Fibroblast of skin of left quadriceps (primary cell): ENCODE data around the gene PUS1.

Source experiments
- DNase-seq, 2 experiments: peaks; one replicate each; pipeline ENCODE4 v3.0.0-alpha.2; 2013; ENCODE audit warnings: low read depth in 2 of 2

Gene PUS1

DNA sequence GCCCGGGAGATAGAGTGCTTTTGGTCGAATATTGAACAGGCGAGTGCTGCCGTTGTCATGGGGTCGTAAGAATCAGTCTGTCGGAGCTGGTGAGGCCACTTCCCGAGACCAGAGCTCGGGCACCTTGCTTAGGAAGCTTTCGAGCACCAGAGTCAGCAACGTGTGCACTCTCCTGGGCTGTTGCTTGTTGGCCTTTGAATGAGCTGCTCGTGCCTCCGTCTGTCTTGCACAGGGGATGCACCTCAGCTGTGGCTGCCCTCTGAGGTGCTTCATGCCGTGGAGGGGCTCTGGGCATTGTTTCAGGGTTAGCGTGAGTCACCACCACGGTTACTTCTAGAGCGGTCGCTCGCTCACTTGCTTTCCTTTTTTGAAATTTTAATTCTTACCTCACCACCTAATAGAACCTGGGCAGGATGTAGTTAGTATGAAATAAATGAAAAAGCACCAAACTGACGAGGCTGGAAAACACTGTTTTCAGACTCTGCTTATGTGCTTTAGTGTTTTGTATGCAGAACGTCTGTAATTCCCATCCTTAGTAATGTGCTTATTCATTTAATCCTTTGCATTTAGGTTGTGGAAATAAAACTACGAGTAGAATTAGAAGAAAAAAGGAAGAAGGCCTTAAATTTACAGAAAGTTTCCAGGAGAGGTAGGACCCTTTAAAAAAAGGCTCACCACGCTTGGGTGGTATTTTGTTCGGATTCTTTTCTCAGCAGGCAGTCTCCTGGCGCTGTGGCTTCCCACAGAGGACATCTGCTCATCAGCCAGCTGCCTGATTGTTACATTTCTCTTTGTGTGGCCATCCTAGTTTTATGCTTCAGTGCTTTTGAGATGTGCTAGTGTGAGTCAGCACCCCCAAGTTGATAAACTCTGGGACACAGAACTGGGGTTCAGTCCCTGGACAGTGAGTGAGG lies 61.2 kb downstream of the PUS1 start:
- DNase-seq = no peak

DNA sequence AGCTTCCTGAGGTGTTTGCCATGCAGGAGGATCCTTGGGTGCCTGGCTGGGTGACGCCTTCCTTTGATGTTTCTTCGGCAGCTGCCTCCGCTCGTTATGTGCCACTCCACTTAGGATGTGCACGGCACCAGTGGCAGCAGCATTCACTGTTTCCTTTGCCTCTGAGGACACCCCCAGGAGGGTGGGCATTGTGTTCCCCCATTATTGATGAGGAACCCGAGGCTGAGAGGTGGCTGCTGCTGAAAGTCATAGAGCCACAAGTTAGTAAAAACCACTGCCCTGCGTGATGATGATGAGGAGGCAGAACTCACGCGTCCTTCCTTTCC lies 61.9 kb downstream of the PUS1 start:
- DNase-seq = no peak

- no peak for DNase-seq
Measured at GRCh38 chr12:131991816-131992430, 62.8 kb downstream of the PUS1 start.

GRCh38 chr12:131994589-131994988 lies 65.5 kb downstream of the PUS1 start:
- no peak for DNase-seq
